Epithelial cell of proximal tubule (primary cell): ENCODE results near the gene WLS. TPM values are rescaled to one million over a fixed set of nuclear protein-coding genes. Genes with fewer than 3 reads are reported as not detected.
"Not testable (repeated sequence)": the region's sequence is repeated elsewhere in the genome, so short reads cannot be mapped to it uniquely, and the experiment has no call there.

Experiments used
- DNase-seq: peaks from one replicate; pipeline ENCODE4 v3.0.0-alpha.2; 2011; ENCODE audit warnings: low read depth
- H3K4me3 ChIP-seq: 2 replicates; pipeline ENCODE4 v1.5.1; 2011; ENCODE audit warnings: low read depth, mild to moderate bottlenecking, low read length
- CTCF ChIP-seq: conservative IDR thresholded peaks from 2 replicates; pipeline ENCODE4 v1.5.1; 2012; ENCODE audit warnings: low read depth, mild to moderate bottlenecking, low read length
- total RNA-seq: library from RNA; depleted of rRNA; stranded (reverse); fragments of >200 nt; gene quantifications from 2 replicates; pipeline ENCODE4 v1.2.3, GENCODE V29; 2015

WLS gene
- total RNA-seq, 1 donor from 2014 or later, result 14.4 TPM

GRCh38 chr1:68270951-68271350 lies 38.6 kb upstream of the WLS start:
- TF ChIP-seq CTCF, result no peak
- DNase-seq, result no peak
- H3K4me3 ChIP-seq, result no peak overlapping the region

- TF ChIP-seq CTCF, result no peak
- DNase-seq, result peak; percentile 2
- no peak overlapping the region for H3K4me3 ChIP-seq
Measured at GRCh38 chr1:68269637-68270430, 37.5 kb upstream of the WLS start.

- no peak overlapping the region for H3K4me3 ChIP-seq
- no peak for DNase-seq
- TF ChIP-seq CTCF, result no peak
Measured at GRCh38 chr1:68268896-68269483, 36.7 kb upstream of the WLS start.

- H3K4me3 ChIP-seq, DNase-seq: not testable (repeated sequence)
Measured at GRCh38 chr1:68256824-68257223, 24.5 kb upstream of the WLS start.

- no peak for DNase-seq
- TF ChIP-seq CTCF, result no peak
Measured at GRCh38 chr1:68255301-68255700, 23.0 kb upstream of the WLS start.

GRCh38 chr1:68254667-68255226 lies 22.4 kb upstream of the WLS start:
- H3K4me3 ChIP-seq, result no peak overlapping the region
- no peak for TF ChIP-seq CTCF
- DNase-seq, result no peak

More at GRCh38 chr1:68255301-68255700, 23.0 kb upstream of the WLS start:
- no peak overlapping the region for H3K4me3 ChIP-seq

GRCh38 chr1:68237040-68237439 lies 4.7 kb upstream of the WLS start:
- DNase-seq, result no peak
- TF ChIP-seq CTCF, result no peak
- no peak overlapping the region for H3K4me3 ChIP-seq
